ENCODE data around the gene APOC3.

- TF ChIP-seq, protein P1, sequence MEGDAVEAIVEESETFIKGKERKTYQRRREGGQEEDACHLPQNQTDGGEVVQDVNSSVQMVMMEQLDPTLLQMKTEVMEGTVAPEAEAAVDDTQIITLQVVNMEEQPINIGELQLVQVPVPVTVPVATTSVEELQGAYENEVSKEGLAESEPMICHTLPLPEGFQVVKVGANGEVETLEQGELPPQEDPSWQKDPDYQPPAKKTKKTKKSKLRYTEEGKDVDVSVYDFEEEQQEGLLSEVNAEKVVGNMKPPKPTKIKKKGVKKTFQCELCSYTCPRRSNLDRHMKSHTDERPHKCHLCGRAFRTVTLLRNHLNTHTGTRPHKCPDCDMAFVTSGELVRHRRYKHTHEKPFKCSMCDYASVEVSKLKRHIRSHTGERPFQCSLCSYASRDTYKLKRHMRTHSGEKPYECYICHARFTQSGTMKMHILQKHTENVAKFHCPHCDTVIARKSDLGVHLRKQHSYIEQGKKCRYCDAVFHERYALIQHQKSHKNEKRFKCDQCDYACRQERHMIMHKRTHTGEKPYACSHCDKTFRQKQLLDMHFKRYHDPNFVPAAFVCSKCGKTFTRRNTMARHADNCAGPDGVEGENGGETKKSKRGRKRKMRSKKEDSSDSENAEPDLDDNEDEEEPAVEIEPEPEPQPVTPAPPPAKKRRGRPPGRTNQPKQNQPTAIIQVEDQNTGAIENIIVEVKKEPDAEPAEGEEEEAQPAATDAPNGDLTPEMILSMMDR (IDR thresholded peaks at IDR 0.05; ENCODE audit: low read depth, low read length): no peak
- no peak for TF ChIP-seq EZH2phosphoT487 (IDR thresholded peaks at IDR 0.05; ENCODE audit: low read depth)
Measured at GRCh38 chr11:116825854-116826750, 3.6 kb upstream of the APOC3 start.
